Lower lobe of right lung (tissue), 2 donors: Measurements from ENCODE around the gene GNAO1. TPM values are rescaled to one million over a fixed set of nuclear protein-coding genes. Genes with fewer than 3 reads are reported as not detected.

ENCODE experiments used
- ATAC-seq, 2 donors: fragments of 200-7000 bp; cut with Tn5 transposase; one replicate each; pipeline ENCODE4 v1.9.1; 2020 to 2022; ENCODE audit warnings: mild to moderate bottlenecking in 2 of 2, moderate library complexity in 2 of 2
- DNase-seq: peaks from one replicate; pipeline ENCODE4 v3.0.0-alpha.2; 2020
- H3K27ac ChIP-seq: fragments of 200-600 bp; one replicate; pipeline ENCODE4 v1.8.0; 2022
- H3K27me3 ChIP-seq: fragments of 200-600 bp; one replicate; pipeline ENCODE4 v1.8.0; 2022; ENCODE audit warnings: low read depth
- H3K36me3 ChIP-seq: fragments of 200-600 bp; one replicate; pipeline ENCODE4 v1.8.0; 2022; ENCODE audit warnings: mild to moderate bottlenecking
- H3K4me1 ChIP-seq: fragments of 200-600 bp; one replicate; pipeline ENCODE4 v1.8.0; 2022
- H3K4me3 ChIP-seq: fragments of 200-600 bp; one replicate; pipeline ENCODE4 v1.8.0; 2022; ENCODE audit warnings: mild to moderate bottlenecking
- H3K9me3 ChIP-seq: fragments of 200-600 bp; one replicate; pipeline ENCODE4 v1.8.0; 2022
- intact Hi-C: fragments of 100-400 bp; cut with DNase I; formaldehyde crosslinking; loops from one replicate; pipeline ENCODE4 v1.11.0; 2022
- total RNA-seq: library from RNA; stranded (reverse); fragmentation: NEBNext Ultra II Directional; extraction: Animal tissue kit (Norgen Biotek cat#: 25700); gene quantifications from one replicate; pipeline ENCODE4 v1.2.1, GENCODE V29; 2021
- TF ChIP-seq, protein P1 (sequence below): fragments of 200-600 bp; IDR thresholded peaks from one replicate; pipeline ENCODE4 v1.8.0; 2022; ENCODE audit warnings: antibody characterized with exemption, mild to moderate bottlenecking
- donor health status: DM: no; HTN: yes; CAD: no; lungs with severe emphysema.

The GNAO1 gene
- total RNA-seq, 1 donor from 2014 or later, result 1.8 TPM

DNA sequence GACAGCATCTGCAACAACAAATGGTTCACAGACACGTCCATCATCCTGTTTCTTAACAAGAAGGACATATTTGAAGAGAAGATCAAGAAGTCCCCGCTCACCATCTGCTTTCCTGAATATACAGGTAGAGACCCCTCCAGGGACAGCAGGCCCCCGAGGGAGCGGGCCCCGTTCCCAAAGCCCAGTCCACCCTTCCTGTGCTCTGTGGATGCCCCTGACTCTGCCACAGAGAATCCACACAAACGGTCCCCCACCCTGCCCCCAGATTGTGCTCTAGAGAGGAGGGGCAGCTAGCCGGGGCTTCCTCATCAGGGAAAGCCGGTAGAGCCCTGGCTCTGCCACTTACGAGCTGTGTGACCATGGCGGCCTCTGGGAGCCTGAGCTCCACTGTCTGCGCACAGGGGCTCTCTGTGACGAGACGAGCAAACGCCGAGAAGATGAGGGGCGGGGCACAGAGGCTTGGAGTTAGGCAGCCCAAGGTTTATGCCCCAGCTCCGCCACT lies 149.6 kb downstream of the GNAO1 start:
- ATAC-seq (no peak), DNase-seq (no peak)
- TF ChIP-seq, protein P1, sequence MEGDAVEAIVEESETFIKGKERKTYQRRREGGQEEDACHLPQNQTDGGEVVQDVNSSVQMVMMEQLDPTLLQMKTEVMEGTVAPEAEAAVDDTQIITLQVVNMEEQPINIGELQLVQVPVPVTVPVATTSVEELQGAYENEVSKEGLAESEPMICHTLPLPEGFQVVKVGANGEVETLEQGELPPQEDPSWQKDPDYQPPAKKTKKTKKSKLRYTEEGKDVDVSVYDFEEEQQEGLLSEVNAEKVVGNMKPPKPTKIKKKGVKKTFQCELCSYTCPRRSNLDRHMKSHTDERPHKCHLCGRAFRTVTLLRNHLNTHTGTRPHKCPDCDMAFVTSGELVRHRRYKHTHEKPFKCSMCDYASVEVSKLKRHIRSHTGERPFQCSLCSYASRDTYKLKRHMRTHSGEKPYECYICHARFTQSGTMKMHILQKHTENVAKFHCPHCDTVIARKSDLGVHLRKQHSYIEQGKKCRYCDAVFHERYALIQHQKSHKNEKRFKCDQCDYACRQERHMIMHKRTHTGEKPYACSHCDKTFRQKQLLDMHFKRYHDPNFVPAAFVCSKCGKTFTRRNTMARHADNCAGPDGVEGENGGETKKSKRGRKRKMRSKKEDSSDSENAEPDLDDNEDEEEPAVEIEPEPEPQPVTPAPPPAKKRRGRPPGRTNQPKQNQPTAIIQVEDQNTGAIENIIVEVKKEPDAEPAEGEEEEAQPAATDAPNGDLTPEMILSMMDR, result no peak
- no peak overlapping the region for H3K4me3 ChIP-seq
- no peaks in the 10 kb centered on the region for H3K4me1 ChIP-seq
- intact Hi-C loops, result no loop called here
- H3K9me3 ChIP-seq, result no peaks in the 10 kb centered on the region
- no peaks in the 10 kb centered on the region for H3K27me3 ChIP-seq
- H3K27ac ChIP-seq, result no peak overlapping the region
- H3K36me3 ChIP-seq, result no peaks in the 10 kb centered on the region

DNA sequence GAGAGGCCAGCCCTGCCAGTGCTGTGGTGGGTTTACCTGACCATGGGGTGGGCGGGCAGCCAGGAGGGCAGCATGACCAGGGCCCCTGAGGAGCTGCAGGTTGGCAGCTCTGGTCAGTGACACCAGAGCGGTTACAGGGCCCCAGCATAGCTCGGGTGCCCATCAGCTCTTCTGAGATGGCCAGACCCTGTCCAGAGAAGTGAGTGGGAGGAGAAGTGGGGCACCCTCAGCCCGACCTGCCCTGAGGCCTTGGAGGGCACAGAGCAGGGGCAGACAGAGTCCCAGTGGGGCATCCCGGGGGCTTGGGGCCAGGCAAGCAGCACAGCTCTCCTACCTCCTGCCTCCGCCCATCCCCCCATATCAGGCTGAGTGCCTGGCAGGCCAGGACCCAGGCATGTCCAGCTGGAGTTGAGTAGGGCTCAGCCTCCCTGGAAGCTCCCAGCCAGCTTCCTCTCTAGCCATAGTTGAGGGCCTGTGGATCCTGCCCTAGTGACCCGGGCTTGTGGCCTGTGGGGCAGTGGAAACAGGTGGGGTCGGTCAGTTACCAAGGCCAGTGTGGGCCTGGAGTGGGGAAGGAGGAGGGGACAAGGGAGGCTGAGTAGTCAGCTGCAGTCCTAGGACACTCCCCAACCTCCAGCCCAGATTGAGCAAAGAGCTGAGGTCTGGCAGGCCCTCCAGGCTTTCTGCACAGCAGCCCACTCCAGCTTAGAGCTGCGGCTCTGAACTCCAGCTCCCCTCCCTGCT lies 150.5 kb downstream of the GNAO1 start:
- Histone ChIP-seq H3K27ac (no peak overlapping the region), H3K36me3 (no peaks in the 10 kb centered on the region), H3K27me3 (no peaks in the 10 kb centered on the region), H3K9me3 (no peaks in the 10 kb centered on the region), H3K4me3 (no peak overlapping the region), H3K4me1 (no peaks in the 10 kb centered on the region)
- intact Hi-C loops, result no loop called here
- TF ChIP-seq, protein P1, result no peak
- no peak for DNase-seq
- ATAC-seq, result no peak

DNA sequence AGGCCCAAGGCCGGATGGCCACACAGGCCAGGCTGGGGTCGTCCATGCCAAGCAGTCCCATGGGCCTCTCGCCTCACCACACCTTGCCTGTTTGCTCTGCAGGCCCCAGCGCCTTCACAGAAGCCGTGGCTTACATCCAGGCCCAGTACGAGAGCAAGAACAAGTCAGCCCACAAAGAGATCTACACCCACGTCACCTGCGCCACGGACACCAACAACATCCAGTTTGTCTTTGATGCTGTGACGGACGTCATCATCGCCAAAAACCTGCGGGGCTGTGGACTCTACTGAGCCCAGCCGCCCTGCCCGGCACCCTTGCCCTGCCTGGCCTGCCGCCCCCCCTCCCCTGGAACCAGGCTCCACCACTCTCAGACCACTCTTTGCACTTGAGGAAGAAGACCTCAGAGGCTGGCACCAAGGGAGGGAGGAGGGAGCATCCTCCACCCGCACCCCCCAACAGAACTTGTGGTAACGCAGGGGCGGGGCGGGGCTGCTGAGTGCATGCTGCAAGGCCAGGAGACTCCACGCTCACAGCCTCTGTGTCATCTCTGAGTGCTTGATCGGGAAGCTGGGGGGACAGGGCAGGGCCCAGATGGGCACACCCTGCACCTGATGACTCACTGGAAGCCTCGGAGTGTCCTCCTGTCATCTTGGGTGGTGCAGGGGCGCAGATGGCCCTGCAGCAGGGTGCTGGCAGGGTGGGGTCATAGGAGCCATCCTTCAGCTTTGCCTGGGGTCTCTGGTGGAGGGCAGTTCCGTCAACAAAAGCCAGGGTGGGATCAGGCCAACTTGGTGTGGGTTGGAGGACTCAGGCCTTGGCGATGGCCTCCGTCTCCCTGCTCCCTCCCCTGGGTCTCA lies 152.6 kb downstream of the GNAO1 start:
- H3K27me3 ChIP-seq, result no peaks in the 10 kb centered on the region
- no peaks in the 10 kb centered on the region for H3K36me3 ChIP-seq
- DNase-seq (no peak), ATAC-seq (no peak)
- H3K9me3 ChIP-seq, result no peaks in the 10 kb centered on the region
- no peak overlapping the region for H3K27ac ChIP-seq
- intact Hi-C loops, result no loop called here
- H3K4me3 ChIP-seq, result no peak overlapping the region
- TF ChIP-seq, protein P1, result no peak
- H3K4me1 ChIP-seq, result no peaks in the 10 kb centered on the region

DNA sequence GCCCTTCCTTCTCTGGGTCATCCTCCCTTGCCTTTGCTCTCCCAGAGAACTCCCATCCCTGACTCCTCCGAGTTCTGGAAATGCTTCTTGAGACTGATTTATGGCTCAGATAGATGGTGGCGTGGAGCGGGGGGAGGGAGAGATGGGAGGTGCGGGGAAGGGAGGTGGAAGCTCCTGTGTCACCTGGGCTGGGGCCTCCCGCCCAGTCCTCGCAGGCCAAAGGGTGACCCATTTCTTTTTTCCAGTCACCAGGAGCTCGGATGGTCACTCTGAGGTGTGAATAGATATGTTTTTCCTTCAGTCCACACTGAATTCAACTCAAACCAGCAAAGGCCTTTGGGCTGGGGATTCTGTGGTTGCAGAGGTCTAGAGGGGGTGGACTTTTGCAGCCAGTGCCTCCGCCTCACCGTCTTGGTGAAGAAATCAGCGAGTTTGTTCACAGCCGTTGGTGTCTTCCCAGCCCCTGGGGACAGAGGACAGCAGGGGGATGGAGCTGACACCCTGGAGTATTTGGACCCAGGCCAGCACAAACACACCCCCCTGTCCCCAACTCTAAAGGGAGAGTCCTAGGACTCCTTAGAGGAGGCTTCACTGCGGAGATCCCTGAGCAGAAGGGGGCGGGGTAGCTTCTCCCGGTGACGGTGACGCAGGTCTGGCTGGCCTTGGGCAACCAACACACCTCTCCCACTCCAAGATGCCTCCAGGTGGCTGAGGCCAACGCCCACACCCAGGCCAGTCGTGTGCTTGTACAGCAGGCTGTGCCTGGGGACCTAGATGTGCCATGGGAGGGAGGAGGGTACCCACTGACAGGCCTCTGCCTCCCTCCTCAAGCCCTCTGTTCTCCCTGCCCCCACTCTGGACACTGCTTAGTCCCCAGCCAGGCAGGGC lies 153.5 kb downstream of the GNAO1 start:
- TF ChIP-seq, protein P1, result no peak
- H3K4me1 ChIP-seq, result no peaks in the 10 kb centered on the region
- H3K36me3 ChIP-seq, result no peaks in the 10 kb centered on the region
- no peak overlapping the region for H3K27ac ChIP-seq
- intact Hi-C loops, result no loop called here
- ATAC-seq (peak in 1 of 2 donors; percentile 22), DNase-seq (peak; percentile 34)
- H3K4me3 ChIP-seq, result no peak overlapping the region
- no peaks in the 10 kb centered on the region for H3K9me3 ChIP-seq
- no peaks in the 10 kb centered on the region for H3K27me3 ChIP-seq
